GM12878 (cell line): Measurements from ENCODE around the gene NAP1L4. TPM values are rescaled to one million over a fixed set of nuclear protein-coding genes. Genes with fewer than 3 reads are reported as not detected.

Experiments used
- ATAC-seq: fragments of 200-7000 bp; cut with Tn5 transposase; 3 replicates; pipeline ENCODE4 v1.9.1; 2020; ENCODE audit warnings: mild to moderate bottlenecking, moderate library complexity
- BruUV-seq: library from RNA; stranded (reverse); fragments of 400-500 nt; replicated peaks from 2 replicates; lab custom pipeline; 2021; lab: Mats Ljungman, UMichigan
- CTCF ChIA-PET: fragments of 300-600 bp; sonication (Branson Sonifier 250); formaldehyde crosslinking; extraction: SDS; loops from one replicate; lab custom pipeline; 2021; ENCODE audit warnings: inconsistent platforms; lab: Yijun Ruan, JAX
- POLR2A ChIA-PET: fragments of 350-600 bp; formaldehyde crosslinking; extraction: SDS; loops from one replicate; lab custom pipeline; 2021; ENCODE audit warnings: inconsistent platforms; lab: Charles Lee
- RAD21 ChIA-PET: fragments of 300-600 bp; sonication (Branson Sonifier 250); formaldehyde crosslinking; loops from one replicate; lab custom pipeline; 2023; ENCODE audit warnings: antibody characterized with exemption; ENCODE audit not compliant: unreplicated experiment; lab: Charles Lee
- SMC1A ChIA-PET: fragments of 300-600 bp; sonication (Branson Sonifier 250); formaldehyde crosslinking; loops from one replicate; lab custom pipeline; 2023; ENCODE audit not compliant: unreplicated experiment, uncharacterized antibody; lab: Charles Lee
- DNase-seq: peaks from one replicate; pipeline ENCODE4 v3.0.0-alpha.2; 2011; ENCODE audit warnings: low read depth, low spot score
- FAIRE-seq: peaks from 3 replicates; lab custom pipeline; 2011; peaks lifted over from hg19 to GRCh38; lab: Jason Lieb, UNC
- H2AFZ ChIP-seq: 2 replicates; pipeline ENCODE4 v1.6.0; 2011; ENCODE audit warnings: low read depth, low read length, control low read depth; ENCODE audit not compliant: control insufficient read depth
- H3K27ac ChIP-seq: 2 replicates; pipeline ENCODE4 v1.5.1; 2011; ENCODE audit warnings: control low read depth; ENCODE audit not compliant: control insufficient read depth, insufficient read depth
- H3K27me3 ChIP-seq, 2 experiments: replicated peaks in 1 of 2; 2 replicates each; pipeline versions ENCODE4 v1.6.0 to v1.6.1; 2011; ENCODE audit warnings: low read length in 1 of 2; ENCODE audit not compliant: control insufficient read depth in 2 of 2, insufficient read depth in 2 of 2
- H3K36me3 ChIP-seq, 2 experiments: 2 replicates each; pipeline ENCODE4 v1.5.1; 2011; ENCODE audit warnings: low read length in 1 of 2; ENCODE audit not compliant: control insufficient read depth in 2 of 2, insufficient read depth in 2 of 2
- H3K4me1 ChIP-seq: 2 replicates; pipeline ENCODE4 v1.6.1; 2011; ENCODE audit warnings: mild to moderate bottlenecking, low read length, moderate library complexity, mixed read lengths; ENCODE audit not compliant: control insufficient read depth, insufficient read depth
- H3K4me2 ChIP-seq: 2 replicates; pipeline ENCODE4 v1.6.0; 2011; ENCODE audit warnings: control low read depth; ENCODE audit not compliant: control insufficient read depth, insufficient read depth
- H3K4me3 ChIP-seq: fragments of 200-600 bp; sonication (generic); 2 replicates; pipeline ENCODE4 v1.5.1; 2016
- H3K79me2 ChIP-seq: 2 replicates; pipeline ENCODE4 v1.6.0; 2011; ENCODE audit warnings: low read length; ENCODE audit not compliant: control insufficient read depth, insufficient read depth
- H3K9ac ChIP-seq: 2 replicates; pipeline ENCODE4 v1.8.0; 2011; ENCODE audit warnings: low read length, control low read depth, mixed read lengths; ENCODE audit not compliant: control insufficient read depth, insufficient read depth
- H3K9me3 ChIP-seq: replicated peaks from 3 replicates; pipeline ENCODE4 v1.5.1; 2011; ENCODE audit warnings: mild to moderate bottlenecking, low read length; ENCODE audit not compliant: control insufficient read depth, insufficient read depth
- H4K20me1 ChIP-seq: 2 replicates; pipeline ENCODE4 v1.6.0; 2011; ENCODE audit not compliant: control insufficient read depth, insufficient read depth
- PML ChIP-seq: IDR thresholded peaks from 2 replicates; pipeline ENCODE4 v1.6.1; 2012; ENCODE audit warnings: low read length, inconsistent platforms
- SUPT20H ChIP-seq: IDR thresholded peaks from 2 replicates; pipeline ENCODE4 v1.6.1; 2011; ENCODE audit warnings: low read depth, mild to moderate bottlenecking, low read length, moderate library complexity, borderline replicate concordance; ENCODE audit not compliant: control insufficient read depth
- TAF1 ChIP-seq: IDR thresholded peaks from 2 replicates; pipeline ENCODE4 v1.6.1; 2011; ENCODE audit warnings: mild to moderate bottlenecking, low read depth, low read length, borderline replicate concordance
- TCF7 ChIP-seq: IDR thresholded peaks from 2 replicates; pipeline ENCODE4 v1.6.1; 2014; ENCODE audit warnings: antibody characterized with exemption, borderline replicate concordance
- ZBTB33 ChIP-seq: fragments of 450-650 bp; IDR thresholded peaks from 2 replicates; pipeline ENCODE4 v1.6.1; 2017; ENCODE audit warnings: mild to moderate bottlenecking
- ZBTB4 ChIP-seq: fragments of 450-650 bp; formaldehyde crosslinking; IDR thresholded peaks from 2 replicates; pipeline ENCODE4 v1.4.0; 2022; ENCODE audit warnings: mild to moderate bottlenecking, moderate library complexity
- WGBS: methylation state at CpG from one replicate; pipeline ENCODE4 v1.1.6; 2016; ENCODE audit warnings: low lambda C conversion rate; ENCODE audit not compliant: insufficient replicate concordance, insufficient coverage; ENCODE audit errors: missing lambda C conversion rate; 5-methylcytosine and 5-hydroxymethylcytosine counted together
- in situ Hi-C: fragments of 300-500 bp; cut with MboI; formaldehyde crosslinking; loops from 9 replicates; pipeline ENCODE4 v1.14.3; 2018; ENCODE audit warnings: mixed read lengths
- intact Hi-C: fragments of 100-400 bp; cut with micrococcal nuclease; formaldehyde crosslinking; loops from one replicate; pipeline ENCODE4 v1.14.2; 2022; ENCODE audit not compliant: unreplicated experiment
- polyA plus RNA-seq, 11 experiments: library from polyadenylated mRNA; depleted of rRNA in 4 of 11; unstranded in 6 of 11; stranded (reverse) in 5 of 11; fragments of >200 nt; fragmentation: Nextera tagmentation in 4 of 11; fragmentation: Illumina TruSeq in 1 of 11; extraction: Ambion mirVana in 4 of 11; extraction: Trizol in 1 of 11; gene quantifications; 1 replicate in 1 of 11; 2 replicates in 10 of 11; pipeline versions ENCODE4 v1.2.1 to v1.2.3, GENCODE V29; 2011 to 2016; ENCODE audit warnings: inconsistent platforms in 2 of 11, missing spikeins in 2 of 11, low read depth in 1 of 11
- total RNA-seq, 4 experiments: library from RNA; depleted of rRNA in 3 of 4; stranded (reverse); fragments of >200 nt in 3 of 4; fragmentation: Illumina TruSeq in 1 of 4; extraction: Trizol in 1 of 4; gene quantifications; 2 replicates each; pipeline versions ENCODE4 v1.2.1 to v1.2.3, GENCODE V29; 2013 to 2021

NAP1L4 gene
- total and polyA plus RNA-seq, 10 of the 15 experiments (the other 5 are each of a cell fraction or from before 2014, with no cell fraction given): 24.8 to 198 (median 114) TPM

- no peaks in the 10 kb centered on the region for H4K20me1 ChIP-seq
- no peak overlapping the region for H3K27ac ChIP-seq
- SMC1A ChIA-PET: no interaction called here
- RAD21 ChIA-PET: no interaction called here
- H3K27me3 ChIP-seq: no peaks in the 10 kb centered on the region
- WGBS: 59% methylated on average over 21 of the region's 29 CpGs
- TF ChIP-seq TAF1 (no peak), SUPT20H (no peak), ZBTB33 (no peak), TCF7 (no peak), ZBTB4 (CRISPR knock-in tag) (no peak), PML (no peak)
- POLR2A ChIA-PET: no interaction called here
- no peak overlapping the region for H3K4me3 ChIP-seq
- no peak overlapping the region for H2AFZ ChIP-seq
- H3K79me2 ChIP-seq: no peaks in the 10 kb centered on the region
- in situ Hi-C loops (no loop called here), intact Hi-C loops (no loop called here)
- no peak overlapping the region for H3K4me2 ChIP-seq
- CTCF ChIA-PET: interaction anchor here (0.6 kb wide), 1 partner anchor 33 kb away, joined by 3 read pairs; no protein-coding TSS in a partner anchor
- no peak for DNase-seq
- no peaks in the 10 kb centered on the region for H3K4me1 ChIP-seq
- no TSS peak for BruUV-seq
- no peak for ATAC-seq
- H3K9ac ChIP-seq: no peak overlapping the region
- no peaks in the 10 kb centered on the region for H3K36me3 ChIP-seq
- no peak for FAIRE-seq
- no peaks in the 10 kb centered on the region for H3K9me3 ChIP-seq
Observed at GRCh38 chr11:2921742-2922493, 70.2 kb downstream of the NAP1L4 start.
